Amygdala (tissue), 56 donors: ENCODE measurements around the gene SLAIN2.

ENCODE experiments used
- DNase-seq, 56 donors: peaks; one replicate each; lab custom pipeline; 2025; lab: John Stamatoyannopoulos, UW

SLAIN2 gene

DNA sequence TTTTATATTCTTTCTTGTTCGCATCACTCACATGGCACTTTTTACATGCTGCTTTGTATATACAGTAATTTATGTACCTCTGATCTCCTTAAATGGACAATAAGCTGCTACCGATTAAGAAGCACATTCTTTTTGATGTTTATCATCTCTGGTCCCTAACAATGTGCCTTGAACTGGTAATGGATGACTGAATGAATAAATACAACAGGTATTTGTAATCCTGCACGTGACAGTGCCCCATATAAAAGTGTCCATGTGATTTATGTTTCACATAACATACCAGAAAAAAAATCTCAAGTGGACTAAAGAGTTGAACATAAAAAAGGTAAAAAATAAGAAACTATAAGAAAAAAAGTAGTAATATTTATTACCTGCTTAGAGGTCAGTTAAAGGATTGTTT is 7.7 kb upstream of the SLAIN2 start:
- DNase-seq: no peak

DNA sequence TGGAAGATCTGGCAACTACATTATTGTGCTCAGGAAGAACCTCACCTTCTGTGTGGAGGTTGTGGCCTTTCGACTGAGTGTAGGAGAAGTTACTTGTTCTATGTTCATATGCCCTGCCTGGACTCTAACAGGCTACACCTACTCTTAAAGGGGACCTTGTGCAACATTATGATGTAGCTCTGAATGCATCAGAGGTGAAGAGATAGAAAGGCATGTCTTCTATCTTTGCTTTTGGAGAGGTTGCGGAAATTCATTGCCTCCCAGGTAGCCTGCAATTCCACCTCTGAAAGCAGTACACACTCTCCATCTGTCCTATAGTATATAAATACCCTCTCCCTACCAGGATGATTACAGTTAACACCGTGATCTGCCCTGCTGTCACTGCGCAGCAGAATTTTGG is 7.1 kb upstream of the SLAIN2 start:
- DNase-seq: no peak

DNA sequence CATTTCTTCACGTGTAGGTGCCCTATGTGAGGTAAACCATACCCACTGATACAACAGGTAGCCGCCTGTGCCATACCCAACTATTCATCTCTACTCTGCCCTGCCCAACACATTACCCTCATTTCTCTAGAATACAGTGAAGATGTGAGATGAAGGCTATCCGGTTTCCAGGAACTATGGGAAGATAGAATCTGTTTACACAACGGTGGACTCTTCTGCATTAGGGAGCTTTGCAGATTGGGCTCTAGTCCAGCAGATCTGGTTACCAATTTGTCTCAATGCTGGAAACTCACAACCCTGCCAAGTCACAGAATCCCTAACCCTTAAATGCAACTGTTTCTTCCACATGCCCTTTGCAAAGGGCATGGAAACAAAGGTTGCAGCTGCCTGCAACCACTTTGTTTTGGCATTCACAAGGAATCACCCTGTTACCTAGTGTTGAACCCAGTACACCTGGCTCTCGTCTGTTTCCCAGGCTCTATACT is 6.4 kb upstream of the SLAIN2 start:
- DNase-seq: no peak

GRCh38 chr4:48336146-48336870 is 5.0 kb upstream of the SLAIN2 start:
- DNase-seq: no peak

DNA sequence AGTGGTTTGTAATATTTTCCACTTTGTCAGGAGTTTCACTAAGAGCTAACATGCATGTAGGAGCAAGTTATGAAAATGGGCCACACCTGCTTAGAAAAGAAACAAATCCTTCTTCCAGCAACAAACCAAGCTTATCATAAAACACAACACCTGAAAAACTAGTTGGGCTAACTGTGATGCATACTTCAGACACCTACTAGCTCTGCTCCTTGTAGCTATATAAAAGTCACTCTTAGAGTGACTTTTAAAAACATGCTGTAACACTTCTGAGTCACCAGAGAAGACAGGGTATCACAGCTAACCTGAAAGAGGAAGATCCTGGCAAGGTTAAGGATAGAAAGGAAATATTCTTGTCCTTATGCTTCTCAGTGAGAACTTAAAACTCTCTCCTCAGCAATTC is 3.6 kb upstream of the SLAIN2 start:
- no peak for DNase-seq

- DNase-seq: no peak
Observed at GRCh38 chr4:48339642-48340041, 1.7 kb upstream of the SLAIN2 start.

DNA sequence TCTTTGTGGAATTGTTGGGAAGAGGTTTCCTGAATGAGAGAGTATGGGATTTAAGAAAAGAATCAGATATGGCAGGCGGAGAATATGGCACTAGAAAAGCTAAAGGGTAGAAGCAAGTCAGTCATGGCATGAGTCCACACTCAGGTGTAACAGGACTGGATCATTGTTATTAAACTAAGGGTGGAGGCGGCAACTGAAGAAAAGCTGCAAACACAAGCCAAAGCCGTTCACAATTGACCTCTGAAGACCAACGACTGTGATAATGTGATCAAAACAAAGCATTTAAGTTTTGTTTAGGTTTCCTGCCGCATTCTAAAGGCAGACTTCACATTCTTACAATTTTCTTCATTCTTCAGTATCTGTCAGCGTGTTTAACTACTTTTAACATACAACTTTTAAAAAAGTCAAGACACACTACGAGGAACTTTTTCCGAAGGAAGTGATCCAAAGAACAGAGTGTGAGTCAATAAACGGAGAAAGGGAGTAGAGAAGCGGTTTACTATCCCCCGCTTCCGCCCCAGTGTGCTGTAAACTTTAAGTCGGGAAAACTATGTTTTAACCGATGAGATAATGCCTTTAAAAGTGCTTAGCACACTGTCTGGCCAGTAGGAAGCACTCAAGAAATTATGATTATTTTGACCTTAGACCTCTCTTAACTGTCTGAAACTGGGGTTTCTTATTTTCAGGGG is 909 bp upstream of the SLAIN2 start:
- DNase-seq: peak in 1 of 56 donors; percentile 2

DNA sequence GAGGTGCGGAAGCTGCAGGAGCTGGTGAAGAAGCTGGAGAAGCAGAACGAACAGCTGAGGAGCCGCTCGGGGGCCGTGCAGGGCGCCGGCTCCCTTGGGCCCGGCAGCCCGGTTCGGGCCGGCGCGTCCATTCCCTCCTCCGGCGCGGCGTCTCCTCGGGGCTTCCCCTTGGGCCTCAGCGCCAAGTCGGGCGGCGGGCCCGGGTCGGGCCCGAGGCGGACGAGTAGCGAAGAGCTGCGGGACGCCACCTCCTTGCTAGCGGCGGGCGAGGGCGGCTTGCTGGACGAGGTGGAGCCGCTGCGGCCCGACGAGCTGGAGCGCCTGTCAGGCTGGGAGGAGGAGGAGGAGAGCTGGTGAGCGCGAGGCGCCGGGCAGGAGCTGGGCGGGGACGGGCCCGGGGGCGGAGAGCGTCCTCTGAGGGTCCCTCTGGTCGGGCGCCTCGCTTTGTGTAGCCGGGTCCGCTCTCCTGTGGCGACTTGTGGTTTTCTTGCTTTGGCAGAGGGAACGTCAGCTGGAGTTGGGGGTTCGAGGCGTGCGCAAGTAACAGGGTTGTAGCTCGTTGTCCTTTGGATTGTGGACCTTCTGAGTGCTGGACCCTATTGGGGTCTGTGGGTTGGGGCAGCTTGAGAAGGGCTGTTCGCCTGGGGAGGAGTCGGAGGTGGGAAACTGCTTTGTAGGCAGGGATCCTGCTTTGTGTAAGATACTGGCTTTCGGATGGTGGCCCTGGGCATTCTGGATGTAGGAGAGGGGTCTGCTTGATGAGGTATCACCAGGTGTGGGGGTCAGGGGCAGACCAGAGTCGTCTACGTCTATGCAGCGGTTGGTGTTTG is 662 bp downstream of the SLAIN2 start:
- DNase-seq: peak in 47 of 56 donors; percentile 5 to 74 (median 47)

DNA sequence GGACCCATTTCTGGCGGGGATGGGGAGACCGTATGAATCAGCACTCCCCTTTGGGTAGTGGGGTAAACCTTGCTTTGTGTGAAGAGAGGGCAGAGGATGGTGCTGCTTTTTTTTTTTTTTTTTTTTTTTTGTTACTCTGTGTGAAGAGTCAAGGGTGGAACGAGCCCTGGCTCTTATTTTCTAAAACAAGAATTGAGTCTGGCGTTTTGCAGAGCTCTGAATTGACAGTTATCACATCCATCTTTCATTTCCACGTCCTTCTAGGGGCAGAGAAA is 1.2 kb downstream of the SLAIN2 start:
- DNase-seq: no peak

DNA sequence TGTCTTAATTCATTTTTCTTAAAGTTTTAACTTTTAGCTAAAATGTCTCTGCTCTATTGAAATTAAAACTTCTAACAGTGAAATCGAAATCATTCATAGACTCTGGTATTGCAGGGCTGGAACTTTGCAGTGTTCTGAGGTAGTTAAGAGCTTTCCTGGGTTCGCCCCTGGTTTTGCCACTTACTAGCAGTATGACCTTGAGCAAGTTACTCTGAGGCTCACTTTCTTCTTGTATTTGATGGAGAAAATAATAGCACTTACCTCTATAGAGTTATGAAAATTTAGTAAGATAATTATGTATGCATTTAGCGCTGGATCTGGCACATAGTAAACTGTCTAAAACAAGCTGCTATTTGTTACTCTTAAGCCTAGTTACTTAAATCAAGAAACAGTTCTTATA is 1.7 kb downstream of the SLAIN2 start:
- DNase-seq: no peak

DNA sequence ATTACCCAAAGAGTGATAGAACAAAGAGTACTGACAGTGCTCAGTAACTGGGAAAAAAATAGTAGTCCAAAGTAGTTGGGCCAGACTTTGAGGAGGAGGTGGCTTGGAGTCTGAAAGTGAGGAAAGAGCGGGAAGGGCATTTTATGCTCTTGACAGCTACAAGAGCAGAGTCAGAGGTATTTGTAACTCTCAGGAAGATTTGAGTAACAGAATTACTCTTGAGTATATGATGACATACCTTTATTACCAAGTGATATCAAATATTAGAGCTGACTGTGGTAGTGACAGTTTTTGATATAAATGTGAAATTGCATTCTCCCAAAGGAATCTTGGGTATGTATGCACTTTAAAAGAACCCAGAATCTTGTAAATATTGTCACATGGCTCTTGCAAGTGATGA is 2.2 kb downstream of the SLAIN2 start:
- DNase-seq: no peak

- DNase-seq: no peak
Observed at GRCh38 chr4:48345542-48345941, 4.2 kb downstream of the SLAIN2 start.

DNA sequence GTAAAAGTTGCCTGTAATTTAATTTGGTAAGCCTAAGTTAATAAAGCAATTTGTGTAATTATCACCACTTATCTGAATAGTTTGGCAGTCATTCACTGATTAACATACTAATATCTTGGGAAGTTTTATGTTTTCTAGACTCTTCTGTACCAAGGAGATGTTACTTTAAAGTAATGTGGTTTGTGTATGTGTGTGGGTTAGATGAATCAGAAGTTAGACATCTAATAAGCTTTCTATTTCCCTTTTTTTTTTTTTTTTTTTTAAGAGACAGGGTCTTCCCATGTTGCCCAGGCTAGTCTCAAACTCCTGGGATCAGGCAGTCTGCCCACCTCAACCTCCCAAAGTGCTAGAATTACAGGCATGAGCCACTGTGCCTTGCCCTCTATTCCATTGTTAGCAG is 5.3 kb downstream of the SLAIN2 start:
- DNase-seq: no peak

GRCh38 chr4:48347282-48347921 is 6.1 kb downstream of the SLAIN2 start:
- DNase-seq: no peak

DNA sequence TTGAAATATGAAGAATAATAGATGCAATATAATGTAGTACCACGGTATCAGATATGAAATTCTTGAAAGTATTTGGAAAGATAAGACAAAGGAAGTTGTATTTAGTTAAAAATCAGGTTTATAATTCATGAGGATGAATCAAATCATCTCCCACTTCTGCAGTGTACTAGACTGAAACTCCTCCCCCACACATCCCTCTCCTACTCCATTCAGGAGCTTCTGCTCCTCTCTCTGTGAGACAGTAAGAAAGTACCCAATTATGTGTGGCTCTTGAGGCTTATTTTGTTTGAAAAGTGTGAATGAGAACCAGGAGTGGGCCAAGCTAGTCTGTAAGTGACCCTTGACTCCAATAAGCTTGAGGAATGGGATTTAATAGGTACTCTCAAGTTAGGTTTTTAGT is 9.5 kb downstream of the SLAIN2 start:
- DNase-seq: no peak

DNA sequence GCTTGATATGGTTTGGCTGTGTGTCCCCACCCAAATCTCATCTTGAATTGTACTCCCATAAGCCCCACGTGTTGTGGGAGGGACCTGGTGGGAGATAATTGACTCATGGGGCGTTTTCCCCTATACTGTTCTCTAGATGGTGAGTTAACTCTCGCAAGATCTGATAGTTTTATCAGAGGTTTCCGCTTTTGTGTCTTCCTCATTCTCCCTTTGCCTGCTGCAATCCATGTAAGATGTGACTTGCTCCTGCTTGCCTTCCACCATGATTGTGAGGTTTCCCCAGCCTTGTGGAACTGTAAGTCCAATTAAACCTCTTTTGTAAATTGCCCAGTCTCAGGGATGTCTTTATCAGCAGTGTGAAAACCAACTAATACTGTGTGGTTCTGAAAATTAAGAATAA is 11.5 kb downstream of the SLAIN2 start:
- DNase-seq: no peak

DNA sequence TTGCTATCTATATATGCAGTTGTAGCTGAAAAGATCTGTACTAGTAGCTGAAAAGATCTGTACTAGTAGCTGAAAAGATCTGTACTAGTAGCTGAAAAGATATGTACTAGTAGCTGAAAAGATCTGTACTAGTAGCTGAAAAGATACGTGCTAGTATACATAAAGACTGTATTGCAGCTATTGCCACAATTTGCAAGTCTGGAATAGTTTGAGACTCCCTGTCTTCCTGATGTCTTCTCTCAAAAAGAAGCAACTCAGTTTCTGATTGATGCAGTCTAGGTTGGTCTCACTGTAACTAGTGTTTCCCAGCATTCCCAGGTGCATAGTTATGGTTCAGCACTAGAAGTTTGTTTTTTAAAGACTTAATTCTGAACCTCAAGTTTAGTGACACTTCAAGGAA is 15.0 kb downstream of the SLAIN2 start:
- DNase-seq: no peak

- no peak for DNase-seq
Observed at GRCh38 chr4:48360285-48361011, 19.1 kb downstream of the SLAIN2 start.

DNA sequence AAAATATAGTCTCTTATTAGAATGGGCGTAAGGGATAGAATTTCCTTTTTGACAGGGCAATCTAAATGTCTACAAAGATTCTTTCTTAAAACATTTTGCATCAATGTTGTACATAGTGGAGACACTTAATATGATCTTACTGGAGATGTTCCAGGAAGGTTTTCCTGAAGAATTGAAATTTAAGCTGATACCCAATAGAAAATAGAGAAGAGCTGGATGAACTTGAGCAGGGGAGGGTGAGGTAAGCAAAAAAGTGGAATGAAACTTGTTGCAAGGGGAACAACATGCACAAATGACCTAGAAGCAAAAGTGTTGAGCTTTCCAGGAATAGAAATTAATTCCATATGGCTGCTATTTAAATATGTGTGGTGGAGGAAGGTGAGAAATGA is 19.7 kb downstream of the SLAIN2 start:
- no peak for DNase-seq

GRCh38 chr4:48366611-48367010 is 25.3 kb downstream of the SLAIN2 start:
- no peak for DNase-seq
